GM12878 (cell line): ENCODE data around the gene PRPS2.

Experiments used
- CBX5 ChIP-seq: sonication (generic); IDR thresholded peaks from 2 replicates; pipeline ENCODE4 v1.6.1; 2016; ENCODE audit warnings: low read depth, moderate library complexity, mild to moderate bottlenecking, inconsistent platforms
- POLR2AphosphoS5 ChIP-seq: IDR thresholded peaks from 2 replicates; pipeline ENCODE4 v1.6.1; 2011; ENCODE audit warnings: mild to moderate bottlenecking, low read length, inconsistent platforms
- YY1 ChIP-seq: IDR thresholded peaks from 2 replicates; pipeline ENCODE4 v1.6.1; 2011; ENCODE audit warnings: low read depth, mild to moderate bottlenecking, low read length
- TF ChIP-seq, protein P1 (sequence below), 3 experiments: IDR thresholded peaks in 2 of 3; conservative IDR thresholded peaks in 1 of 3; 2 replicates each; pipeline ENCODE4 v1.5.1; 2011; ENCODE audit warnings: low read depth in 3 of 3, low read length in 3 of 3, mild to moderate bottlenecking in 3 of 3, control low read depth in 2 of 3, moderate library complexity in 2 of 3, inconsistent platforms in 1 of 3, mixed read lengths in 1 of 3; ENCODE audit not compliant: control insufficient read depth in 2 of 3, insufficient read depth in 1 of 3; ENCODE audit errors: extremely low read depth in 1 of 3

- TF ChIP-seq, protein P1, sequence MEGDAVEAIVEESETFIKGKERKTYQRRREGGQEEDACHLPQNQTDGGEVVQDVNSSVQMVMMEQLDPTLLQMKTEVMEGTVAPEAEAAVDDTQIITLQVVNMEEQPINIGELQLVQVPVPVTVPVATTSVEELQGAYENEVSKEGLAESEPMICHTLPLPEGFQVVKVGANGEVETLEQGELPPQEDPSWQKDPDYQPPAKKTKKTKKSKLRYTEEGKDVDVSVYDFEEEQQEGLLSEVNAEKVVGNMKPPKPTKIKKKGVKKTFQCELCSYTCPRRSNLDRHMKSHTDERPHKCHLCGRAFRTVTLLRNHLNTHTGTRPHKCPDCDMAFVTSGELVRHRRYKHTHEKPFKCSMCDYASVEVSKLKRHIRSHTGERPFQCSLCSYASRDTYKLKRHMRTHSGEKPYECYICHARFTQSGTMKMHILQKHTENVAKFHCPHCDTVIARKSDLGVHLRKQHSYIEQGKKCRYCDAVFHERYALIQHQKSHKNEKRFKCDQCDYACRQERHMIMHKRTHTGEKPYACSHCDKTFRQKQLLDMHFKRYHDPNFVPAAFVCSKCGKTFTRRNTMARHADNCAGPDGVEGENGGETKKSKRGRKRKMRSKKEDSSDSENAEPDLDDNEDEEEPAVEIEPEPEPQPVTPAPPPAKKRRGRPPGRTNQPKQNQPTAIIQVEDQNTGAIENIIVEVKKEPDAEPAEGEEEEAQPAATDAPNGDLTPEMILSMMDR (IDR thresholded peaks at IDR 0.05 in 2 of 3, conservative IDR thresholded peaks at IDR 0.05 in 1 of 3; ENCODE audit: control insufficient read depth in 2 of 3, extremely low read depth in 1 of 3, insufficient read depth in 1 of 3, low read depth in 3 of 3, low read length in 3 of 3) = no peak
- TF ChIP-seq YY1 (no peak), CBX5 (no peak), POLR2AphosphoS5 (no peak)
Observed at GRCh38 chrX:12871257-12871656, 80.0 kb downstream of the PRPS2 start.
